Measurements from ENCODE around the gene PTPRN2.

The PTPRN2 gene

DNA sequence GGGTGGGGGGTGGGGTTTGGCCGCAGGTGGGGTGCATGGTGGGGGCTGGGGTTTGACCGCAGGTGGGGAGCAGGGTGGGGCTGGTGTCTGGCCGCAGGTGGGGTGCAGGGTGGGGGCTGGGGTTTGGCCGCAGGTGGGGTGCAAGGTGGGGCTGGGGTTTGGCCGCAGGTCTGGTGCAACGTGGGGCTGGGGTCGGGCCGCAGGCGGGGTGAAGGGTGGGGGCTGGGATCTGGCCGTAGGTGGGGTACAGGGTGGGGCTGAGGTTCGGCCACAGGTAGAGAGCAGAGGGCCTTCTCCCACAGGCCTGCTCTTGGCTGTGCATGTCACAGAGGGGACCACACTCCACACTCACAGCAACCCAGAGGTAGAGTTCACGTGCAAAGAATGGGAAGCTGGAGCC is 586.6 kb downstream of the PTPRN2 start:
- in situ Hi-C loops (cut with HindIII; ENCODE audit: low sequenced_read_pairs) = no loop called here
- no peak overlapping the region for H3K4me3 ChIP-seq (ENCODE audit: low read depth, low read length)
- TF ChIP-seq, protein P1, sequence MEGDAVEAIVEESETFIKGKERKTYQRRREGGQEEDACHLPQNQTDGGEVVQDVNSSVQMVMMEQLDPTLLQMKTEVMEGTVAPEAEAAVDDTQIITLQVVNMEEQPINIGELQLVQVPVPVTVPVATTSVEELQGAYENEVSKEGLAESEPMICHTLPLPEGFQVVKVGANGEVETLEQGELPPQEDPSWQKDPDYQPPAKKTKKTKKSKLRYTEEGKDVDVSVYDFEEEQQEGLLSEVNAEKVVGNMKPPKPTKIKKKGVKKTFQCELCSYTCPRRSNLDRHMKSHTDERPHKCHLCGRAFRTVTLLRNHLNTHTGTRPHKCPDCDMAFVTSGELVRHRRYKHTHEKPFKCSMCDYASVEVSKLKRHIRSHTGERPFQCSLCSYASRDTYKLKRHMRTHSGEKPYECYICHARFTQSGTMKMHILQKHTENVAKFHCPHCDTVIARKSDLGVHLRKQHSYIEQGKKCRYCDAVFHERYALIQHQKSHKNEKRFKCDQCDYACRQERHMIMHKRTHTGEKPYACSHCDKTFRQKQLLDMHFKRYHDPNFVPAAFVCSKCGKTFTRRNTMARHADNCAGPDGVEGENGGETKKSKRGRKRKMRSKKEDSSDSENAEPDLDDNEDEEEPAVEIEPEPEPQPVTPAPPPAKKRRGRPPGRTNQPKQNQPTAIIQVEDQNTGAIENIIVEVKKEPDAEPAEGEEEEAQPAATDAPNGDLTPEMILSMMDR (IDR thresholded peaks at IDR 0.05; ENCODE audit: low read depth, low read length, missing control alignments) = no peak
- no peak for DNase-seq (ENCODE audit: low read depth)

GRCh38 chr7:158000160-158000559 is 587.5 kb downstream of the PTPRN2 start:
- no peak for DNase-seq (ENCODE audit: low read depth)
- in situ Hi-C loops (cut with HindIII; ENCODE audit: low sequenced_read_pairs) = no loop called here
- TF ChIP-seq, protein P1 (IDR thresholded peaks at IDR 0.05; ENCODE audit: low read depth, low read length, missing control alignments) = no peak
- no peak overlapping the region for H3K4me3 ChIP-seq (ENCODE audit: low read depth, low read length)

DNA sequence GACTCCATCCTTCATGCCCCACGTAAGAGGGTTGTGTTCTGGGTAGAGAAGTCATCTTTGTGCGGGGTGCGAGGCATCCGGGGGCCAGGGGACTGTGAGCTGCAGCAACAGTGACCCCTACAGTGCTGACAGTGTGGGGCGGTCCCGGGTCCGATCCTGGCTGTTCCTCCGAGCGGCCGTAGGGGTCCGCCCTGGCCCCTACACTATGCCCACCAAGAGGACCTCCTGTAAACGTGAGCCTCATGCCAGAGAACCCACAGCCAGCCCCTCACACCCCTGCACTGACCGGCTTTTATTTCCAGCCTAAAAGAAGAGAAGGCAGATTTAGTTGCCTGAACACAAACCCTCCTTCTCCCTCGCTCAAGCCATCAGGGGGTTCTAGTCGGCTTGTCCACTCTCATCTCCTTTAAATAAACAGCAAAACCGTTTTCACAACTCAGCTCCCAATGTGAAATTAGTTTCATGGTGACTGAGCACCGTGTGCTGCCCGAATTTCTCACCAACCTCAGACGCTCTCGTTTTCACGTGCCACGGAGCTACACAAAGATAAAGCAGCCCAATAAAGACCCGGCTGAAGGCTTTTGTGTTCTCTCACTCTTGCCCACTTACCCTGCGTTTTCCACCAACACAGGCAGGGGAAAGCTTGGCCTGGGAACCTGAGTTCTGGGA is 588.6 kb downstream of the PTPRN2 start:
- no peak for DNase-seq (ENCODE audit: low read depth)
- in situ Hi-C loops (cut with HindIII; ENCODE audit: low sequenced_read_pairs) = no loop called here
- TF ChIP-seq, protein P1 (IDR thresholded peaks at IDR 0.05; ENCODE audit: low read depth, low read length, missing control alignments) = no peak
- no peak overlapping the region for H3K4me3 ChIP-seq (ENCODE audit: low read depth, low read length)

DNA sequence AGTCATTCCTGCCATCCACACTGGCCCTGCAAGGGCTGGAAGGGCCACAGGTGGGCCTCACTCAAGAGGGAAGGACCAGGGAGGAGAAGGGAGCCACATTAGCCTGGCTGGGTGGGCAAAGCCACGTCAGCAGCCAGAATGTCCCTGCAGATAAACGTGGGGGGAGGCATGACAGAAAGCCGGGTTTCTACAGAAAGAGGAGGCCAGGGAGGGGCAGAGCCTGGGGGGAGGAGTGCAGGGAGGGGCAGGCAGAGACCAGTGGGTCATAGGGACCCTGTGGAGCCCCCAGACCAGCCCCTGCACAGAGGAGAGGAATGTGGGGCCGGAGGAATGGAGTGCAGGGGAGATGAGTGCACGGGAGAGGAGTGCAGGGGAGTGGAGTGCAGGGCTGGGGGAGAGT is 590.2 kb downstream of the PTPRN2 start:
- no peak overlapping the region for H3K4me3 ChIP-seq (ENCODE audit: low read depth, low read length)
- in situ Hi-C loops (cut with HindIII; ENCODE audit: low sequenced_read_pairs) = no loop called here
- DNase-seq (ENCODE audit: low read depth) = no peak
- TF ChIP-seq, protein P1 (IDR thresholded peaks at IDR 0.05; ENCODE audit: low read depth, low read length, missing control alignments) = no peak

GRCh38 chr7:157997080-157997440 is 590.6 kb downstream of the PTPRN2 start:
- TF ChIP-seq, protein P1 (IDR thresholded peaks at IDR 0.05; ENCODE audit: low read depth, low read length, missing control alignments) = no peak
- in situ Hi-C loops (cut with HindIII; ENCODE audit: low sequenced_read_pairs) = no loop called here

DNA sequence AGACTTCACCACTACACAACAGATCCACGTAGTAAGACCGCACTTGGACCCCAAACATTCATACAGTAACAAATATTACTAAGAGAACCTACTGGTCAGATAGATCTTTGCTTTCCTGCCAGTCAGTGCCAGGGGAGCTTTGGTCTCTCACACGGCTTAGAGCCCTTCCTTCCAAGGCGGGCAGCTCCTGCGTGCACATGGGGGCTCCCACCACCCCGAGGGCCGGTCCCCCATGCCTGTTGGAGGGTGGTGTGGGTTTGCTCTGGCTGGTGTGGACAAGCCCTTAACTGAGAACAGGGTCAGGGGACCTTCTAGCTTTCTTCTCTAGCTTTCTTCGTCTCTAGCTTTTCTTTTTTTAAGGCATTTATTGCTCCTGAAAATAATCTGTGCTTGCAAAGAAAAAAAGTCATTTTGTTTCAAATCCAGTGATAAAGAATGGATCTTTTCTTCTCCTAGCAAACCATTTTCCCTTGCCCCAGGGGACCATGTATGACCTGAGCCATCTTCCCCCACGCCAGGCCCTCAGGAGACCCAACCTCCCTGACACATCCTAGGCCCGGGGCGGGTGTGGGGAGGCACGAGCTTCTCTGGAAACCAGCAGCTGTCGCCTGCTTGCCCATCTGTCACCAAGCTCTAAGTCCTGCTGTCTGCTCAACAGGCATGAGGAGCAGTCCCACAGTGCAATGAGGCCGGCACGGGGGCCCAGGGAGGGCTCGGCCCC is 591.1 kb downstream of the PTPRN2 start:
- no peak for DNase-seq (ENCODE audit: low read depth)
- no peak overlapping the region for H3K4me3 ChIP-seq (ENCODE audit: low read depth, low read length)
- in situ Hi-C loops (cut with HindIII; ENCODE audit: low sequenced_read_pairs) = no loop called here
- TF ChIP-seq, protein P1 (IDR thresholded peaks at IDR 0.05; ENCODE audit: low read depth, low read length, missing control alignments) = no peak

More at GRCh38 chr7:157997080-157997440, 590.6 kb downstream of the PTPRN2 start:
- no peak overlapping the region for H3K4me3 ChIP-seq (ENCODE audit: low read depth, low read length)
- no peak for DNase-seq (ENCODE audit: low read depth)

All from astrocyte of the cerebellum (primary cell).